SU-DHL-6 (cell line): ENCODE measurements around the gene VAC14.

Experiments
- H2AFZ ChIP-seq: fragments of 200-600 bp; sonication (generic); 2 replicates; pipeline ENCODE4 v1.6.1; 2014; ENCODE audit warnings: low read depth, mild to moderate bottlenecking, moderate library complexity, mixed read lengths, antibody characterized with exemption, low read length; ENCODE audit not compliant: severe bottlenecking
- H3F3A ChIP-seq: fragments of 200-600 bp; shearing (Covaris generic); 2 replicates; pipeline ENCODE4 v1.6.0; 2016; ENCODE audit warnings: antibody characterized with exemption, mild to moderate bottlenecking; ENCODE audit not compliant: insufficient read depth
- H3K27ac ChIP-seq: fragments of 200-600 bp; sonication (generic); 2 replicates; pipeline ENCODE4 v1.5.1; 2016; ENCODE audit warnings: low read depth, mild to moderate bottlenecking, low read length, moderate library complexity, mixed read lengths
- H3K27me3 ChIP-seq: fragments of 200-600 bp; sonication (generic), shearing (Covaris generic); 2 replicates; pipeline ENCODE4 v1.6.0; 2014; ENCODE audit warnings: mild to moderate bottlenecking, low read length
- H3K36me3 ChIP-seq: fragments of 200-600 bp; sonication (generic); 2 replicates; pipeline ENCODE4 v1.6.1; 2014; ENCODE audit warnings: mild to moderate bottlenecking, low read length, mixed read lengths
- H3K4me2 ChIP-seq: fragments of 300-600, 200-600 bp; shearing (Covaris generic), sonication (generic); 2 replicates; pipeline ENCODE4 v1.6.0; 2014; ENCODE audit warnings: low read length, low read depth, mild to moderate bottlenecking; ENCODE audit not compliant: poor library complexity, severe bottlenecking
- H3K4me3 ChIP-seq: fragments of 200-600 bp; sonication (generic); 2 replicates; pipeline ENCODE4 v1.5.1; 2014; ENCODE audit warnings: antibody characterized with exemption, low read length, mild to moderate bottlenecking, mixed read lengths; ENCODE audit not compliant: insufficient read depth, poor library complexity, severe bottlenecking
- H3K79me2 ChIP-seq: fragments of 200-600 bp; sonication (generic); 2 replicates; pipeline ENCODE4 v1.6.1; 2014; ENCODE audit warnings: mild to moderate bottlenecking, low read length, moderate library complexity; ENCODE audit not compliant: insufficient read depth
- H3K9ac ChIP-seq: fragments of 200-600 bp; sonication (generic); 2 replicates; pipeline ENCODE4 v1.7.0; 2014; ENCODE audit warnings: mild to moderate bottlenecking, low read length
- H3K9me2 ChIP-seq: fragments of 200-600 bp; sonication (generic); replicated peaks from 2 replicates; pipeline ENCODE4 v1.6.1; 2014; ENCODE audit warnings: low read length; ENCODE audit not compliant: insufficient read depth
- H3K9me3 ChIP-seq: fragments of 200-600 bp; sonication (generic); 2 replicates; pipeline ENCODE4 v1.6.1; 2014; ENCODE audit warnings: low read length, mixed read lengths; ENCODE audit not compliant: insufficient read depth
- H4K20me1 ChIP-seq: fragments of 200-600 bp; sonication (generic); 2 replicates; pipeline ENCODE4 v1.6.1; 2014; ENCODE audit warnings: low read depth, mild to moderate bottlenecking, antibody characterized with exemption, low read length, moderate library complexity, mixed read lengths
- CTCF ChIP-seq: fragments of 200-600 bp; sonication (generic); IDR thresholded peaks from one replicate; pipeline ENCODE4 v1.5.1; 2017; ENCODE audit warnings: antibody characterized with exemption, mild to moderate bottlenecking, low read length, moderate library complexity; ENCODE audit not compliant: insufficient read depth, poor library complexity, severe bottlenecking
- EZH2phosphoT487 ChIP-seq: fragments of 200-600 bp; sonication (generic), shearing (Covaris generic); conservative IDR thresholded peaks from 2 replicates; pipeline ENCODE4 v1.6.1; 2018; ENCODE audit warnings: mild to moderate bottlenecking, antibody characterized with exemption, low read length, moderate library complexity, mixed read lengths

The VAC14 gene

GRCh38 chr16:70656712-70657263 is 144.2 kb downstream of the VAC14 start:
- Histone ChIP-seq H2AFZ (no peak overlapping the region), H3K9ac (no peak overlapping the region), H3K36me3 (no peaks in the 10 kb centered on the region), H3K27ac (no peak overlapping the region), H3K79me2 (no peaks in the 10 kb centered on the region), H3K9me2 (no peaks in the 10 kb centered on the region), H3K9me3 (no peaks in the 10 kb centered on the region), H3K4me3 (no peak overlapping the region), H3K27me3 (no peaks in the 10 kb centered on the region), H3K4me2 (no peak overlapping the region), H4K20me1 (no peaks in the 10 kb centered on the region), H3F3A (no peaks in the 10 kb centered on the region)
- TF ChIP-seq EZH2phosphoT487, result no peak
- TF ChIP-seq CTCF, result no peak

GRCh38 chr16:70656065-70656711 is 144.8 kb downstream of the VAC14 start:
- H3K9me3 ChIP-seq, result no peaks in the 10 kb centered on the region
- H3F3A ChIP-seq, result no peaks in the 10 kb centered on the region
- TF ChIP-seq CTCF (no peak), EZH2phosphoT487 (no peak)
- H3K36me3 ChIP-seq, result no peaks in the 10 kb centered on the region
- H3K4me2 ChIP-seq, result no peak overlapping the region
- H2AFZ ChIP-seq, result no peak overlapping the region
- no peaks in the 10 kb centered on the region for H3K79me2 ChIP-seq
- H3K9ac ChIP-seq, result no peak overlapping the region
- H3K9me2 ChIP-seq, result no peaks in the 10 kb centered on the region
- H4K20me1 ChIP-seq, result no peaks in the 10 kb centered on the region
- no peak overlapping the region for H3K4me3 ChIP-seq
- H3K27ac ChIP-seq, result no peak overlapping the region
- H3K27me3 ChIP-seq, result no peaks in the 10 kb centered on the region

GRCh38 chr16:70653809-70654771 is 146.9 kb downstream of the VAC14 start:
- Histone ChIP-seq H3K27me3 (no peaks in the 10 kb centered on the region), H2AFZ (peak overlapping the region; percentile 73), H3K36me3 (no peaks in the 10 kb centered on the region), H3K27ac (no peak overlapping the region), H3K79me2 (no peaks in the 10 kb centered on the region), H3K9me3 (no peaks in the 10 kb centered on the region), H3F3A (no peaks in the 10 kb centered on the region), H3K4me3 (no peak overlapping the region), H3K9me2 (no peaks in the 10 kb centered on the region), H3K9ac (no peak overlapping the region), H4K20me1 (no peaks in the 10 kb centered on the region), H3K4me2 (peak overlapping the region; percentile 32)
- no peak for TF ChIP-seq EZH2phosphoT487
- peak; percentile 82 for TF ChIP-seq CTCF
